Measurements from ENCODE around the gene MRPS2.

DNA sequence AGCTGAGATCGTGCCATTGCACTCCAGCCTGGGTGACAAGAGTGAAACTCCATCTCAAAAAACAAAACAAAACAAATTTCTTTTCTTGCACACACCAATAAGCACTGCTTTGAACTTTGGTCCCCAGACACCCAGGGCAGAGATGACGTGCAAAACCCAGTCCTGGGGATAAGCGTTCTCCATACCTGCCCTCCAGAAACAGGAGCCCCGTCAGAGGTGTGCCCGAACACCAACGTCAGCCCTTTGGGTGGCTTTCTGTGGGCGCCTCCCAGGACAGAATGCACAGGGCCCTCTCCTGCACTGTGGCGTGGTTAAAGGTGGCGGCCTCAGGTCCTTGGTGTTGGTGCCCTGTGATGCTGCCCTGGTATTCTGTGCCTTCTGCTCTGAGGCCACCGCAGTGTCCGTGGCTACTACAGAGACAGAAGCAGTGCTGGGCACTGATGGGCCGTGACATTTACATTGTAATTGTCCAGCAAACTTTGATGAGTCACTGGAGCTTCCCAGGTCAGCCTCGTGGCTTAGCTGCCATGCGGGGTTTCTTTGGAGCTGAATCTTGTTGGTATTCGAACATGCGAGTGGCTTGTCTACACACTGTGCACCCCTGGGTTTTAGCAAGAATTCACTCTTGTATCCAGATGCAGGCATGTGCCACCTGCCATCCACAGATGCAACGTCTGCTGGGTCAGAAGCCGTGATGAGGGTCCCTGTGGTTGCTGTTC is 11.1 kb upstream of the MRPS2 start:
- TF ChIP-seq, protein P1, sequence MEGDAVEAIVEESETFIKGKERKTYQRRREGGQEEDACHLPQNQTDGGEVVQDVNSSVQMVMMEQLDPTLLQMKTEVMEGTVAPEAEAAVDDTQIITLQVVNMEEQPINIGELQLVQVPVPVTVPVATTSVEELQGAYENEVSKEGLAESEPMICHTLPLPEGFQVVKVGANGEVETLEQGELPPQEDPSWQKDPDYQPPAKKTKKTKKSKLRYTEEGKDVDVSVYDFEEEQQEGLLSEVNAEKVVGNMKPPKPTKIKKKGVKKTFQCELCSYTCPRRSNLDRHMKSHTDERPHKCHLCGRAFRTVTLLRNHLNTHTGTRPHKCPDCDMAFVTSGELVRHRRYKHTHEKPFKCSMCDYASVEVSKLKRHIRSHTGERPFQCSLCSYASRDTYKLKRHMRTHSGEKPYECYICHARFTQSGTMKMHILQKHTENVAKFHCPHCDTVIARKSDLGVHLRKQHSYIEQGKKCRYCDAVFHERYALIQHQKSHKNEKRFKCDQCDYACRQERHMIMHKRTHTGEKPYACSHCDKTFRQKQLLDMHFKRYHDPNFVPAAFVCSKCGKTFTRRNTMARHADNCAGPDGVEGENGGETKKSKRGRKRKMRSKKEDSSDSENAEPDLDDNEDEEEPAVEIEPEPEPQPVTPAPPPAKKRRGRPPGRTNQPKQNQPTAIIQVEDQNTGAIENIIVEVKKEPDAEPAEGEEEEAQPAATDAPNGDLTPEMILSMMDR (IDR thresholded peaks at IDR 0.05): no peak
- no peak for TF ChIP-seq POLR2A (IDR thresholded peaks at IDR 0.05)
